Keratinocyte (primary cell): ENCODE measurements around the gene PARPBP. TPM values are rescaled to one million over a fixed set of nuclear protein-coding genes. Genes with fewer than 3 reads are reported as not detected.

Source experiments
- DNase-seq: peaks from one replicate; pipeline ENCODE4 v3.0.0-alpha.2; 2011; ENCODE audit warnings: low read depth, missing footprints, low spot score
- FAIRE-seq: peaks from 2 replicates; lab custom pipeline; 2011; peaks lifted over from hg19 to GRCh38; lab: Jason Lieb, UNC
- H2AFZ ChIP-seq: 2 replicates; pipeline ENCODE4 v1.6.0; 2012; ENCODE audit warnings: low read length, control low read depth, inconsistent platforms; ENCODE audit not compliant: control insufficient read depth
- H3K27ac ChIP-seq: 2 replicates; pipeline ENCODE4 v1.5.1; 2011; ENCODE audit warnings: low read length; ENCODE audit not compliant: control insufficient read depth, insufficient read depth
- H3K27me3 ChIP-seq: 3 replicates; pipeline ENCODE4 v1.6.0; 2011; ENCODE audit warnings: low read length; ENCODE audit not compliant: control insufficient read depth, insufficient read depth; ENCODE audit errors: extremely low read depth
- H3K36me3 ChIP-seq, 2 experiments: 2 replicates in 1 of 2; 3 replicates in 1 of 2; pipeline ENCODE4 v1.5.1; 2011; ENCODE audit warnings: low read length in 2 of 2, mild to moderate bottlenecking in 1 of 2; ENCODE audit not compliant: control insufficient read depth in 2 of 2, insufficient read depth in 2 of 2; ENCODE audit errors: extremely low read depth in 1 of 2
- H3K4me1 ChIP-seq: 3 replicates; pipeline ENCODE4 v1.5.1; 2011; ENCODE audit warnings: low read length; ENCODE audit not compliant: control insufficient read depth, insufficient read depth; ENCODE audit errors: extremely low read depth
- H3K4me2 ChIP-seq: 3 replicates; pipeline ENCODE4 v1.6.0; 2011; ENCODE audit warnings: low read depth, low read length; ENCODE audit not compliant: control insufficient read depth, insufficient read depth; ENCODE audit errors: extremely low read depth
- H3K4me3 ChIP-seq, 3 experiments: fragments of 200-600 bp in 1 of 3; sonication (generic) in 1 of 3; 2 replicates in 2 of 3; 3 replicates in 1 of 3; pipeline ENCODE4 v1.5.1; 2011 to 2016; ENCODE audit warnings: low read length in 3 of 3, mild to moderate bottlenecking in 3 of 3, control low read depth in 2 of 3, inconsistent platforms in 1 of 3, low read depth in 1 of 3, mixed read lengths in 1 of 3, mixed run types in 1 of 3, moderate library complexity in 1 of 3; ENCODE audit not compliant: control insufficient read depth in 2 of 3, insufficient read depth in 2 of 3; ENCODE audit errors: extremely low read depth in 1 of 3
- H3K79me2 ChIP-seq: 2 replicates; pipeline ENCODE4 v1.6.0; 2012; ENCODE audit warnings: low read length; ENCODE audit not compliant: control insufficient read depth, insufficient read depth
- H3K9ac ChIP-seq: 3 replicates; pipeline ENCODE4 v1.6.0; 2011; ENCODE audit warnings: low read length; ENCODE audit not compliant: control insufficient read depth, insufficient read depth; ENCODE audit errors: extremely low read depth
- H3K9me1 ChIP-seq: 3 replicates; pipeline ENCODE4 v1.6.0; 2011; ENCODE audit warnings: low read length; ENCODE audit not compliant: control insufficient read depth, insufficient read depth; ENCODE audit errors: extremely low read depth
- H3K9me3 ChIP-seq: 2 replicates; pipeline ENCODE4 v1.5.1; 2012; ENCODE audit warnings: low read depth, low read length; ENCODE audit not compliant: control insufficient read depth
- H4K20me1 ChIP-seq: 3 replicates; pipeline ENCODE4 v1.6.0; 2011; ENCODE audit warnings: low read length; ENCODE audit not compliant: control insufficient read depth, insufficient read depth; ENCODE audit errors: extremely low read depth
- EZH2 ChIP-seq: IDR thresholded peaks from one replicate; pipeline ENCODE4 v1.6.1; 2012; ENCODE audit warnings: inconsistent platforms, mild to moderate bottlenecking, low read length, moderate library complexity
- dilution Hi-C: fragments of 300-500 bp; cut with MboI; formaldehyde crosslinking; loops from one replicate; pipeline ENCODE4 v1.7.0; 2020; ENCODE audit warnings: low sequenced_read_pairs; ENCODE audit not compliant: extremely low pct_ligation_motif_present
- polyA plus RNA-seq, 5 experiments: library from polyadenylated mRNA; depleted of rRNA in 3 of 5; stranded (reverse) in 3 of 5; stranded (forward) in 1 of 5; unstranded in 1 of 5; fragments of >200 nt; gene quantifications; 1 replicate in 1 of 5; 2 replicates in 3 of 5; 3 replicates in 1 of 5; pipeline versions ENCODE4 v1.2.1 to v1.2.3, GENCODE V29; 2011 to 2012; ENCODE audit warnings: missing spikeins in 2 of 5, low read depth in 1 of 5, low replicate concordance in 1 of 5
- TF ChIP-seq, protein P1 (sequence below), 3 experiments: IDR thresholded peaks in 1 of 3; conservative IDR thresholded peaks in 1 of 3; optimal IDR thresholded peaks in 1 of 3; 2 replicates in 2 of 3; 3 replicates in 1 of 3; pipeline versions ENCODE3 to v1.5.1; 2011; ENCODE audit warnings: low read length in 3 of 3, mild to moderate bottlenecking in 3 of 3, moderate library complexity in 2 of 3, control low read depth in 1 of 3, inconsistent platforms in 1 of 3; ENCODE audit not compliant: insufficient read depth in 2 of 3; ENCODE audit errors: extremely low read depth in 1 of 3

The PARPBP gene
- polyA plus RNA-seq, 1 donor (not counting 4 experiments of a cell fraction or from before 2014, with no cell fraction given), result 9.1 TPM

DNA sequence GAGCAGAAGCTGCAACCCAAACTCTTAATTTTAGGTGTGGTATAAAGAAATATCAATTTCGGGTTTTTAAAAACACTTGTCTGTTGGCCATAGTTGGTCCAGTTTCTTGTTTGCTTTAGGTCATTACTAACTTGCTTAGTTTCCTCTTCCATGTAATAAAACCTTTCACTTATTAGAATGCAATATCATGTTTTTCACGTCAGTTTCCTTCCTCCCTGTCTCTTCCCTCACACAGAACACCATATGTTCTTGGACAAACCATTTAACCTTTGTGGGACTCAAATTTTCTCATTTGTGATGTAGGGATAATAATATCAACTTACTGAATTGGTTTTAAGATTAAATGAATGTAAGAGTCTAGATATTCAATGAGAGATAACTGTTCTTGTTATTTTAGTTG lies 54.8 kb downstream of the PARPBP start:
- H3K4me2 ChIP-seq, result no peak overlapping the region
- no peak overlapping the region for H3K27ac ChIP-seq
- dilution Hi-C loops, result no loop called here
- no peaks in the 10 kb centered on the region for H3K79me2 ChIP-seq
- H3K4me3 ChIP-seq, result no peak overlapping the region
- DNase-seq (no peak), FAIRE-seq (no peak)
- no peaks in the 10 kb centered on the region for H4K20me1 ChIP-seq
- H3K9ac ChIP-seq, result no peak overlapping the region
- H3K36me3 ChIP-seq, result no peaks in the 10 kb centered on the region
- H2AFZ ChIP-seq, result no peak overlapping the region
- no peaks in the 10 kb centered on the region for H3K27me3 ChIP-seq
- H3K9me3 ChIP-seq, result no peaks in the 10 kb centered on the region
- no peak for TF ChIP-seq EZH2
- TF ChIP-seq, protein P1, sequence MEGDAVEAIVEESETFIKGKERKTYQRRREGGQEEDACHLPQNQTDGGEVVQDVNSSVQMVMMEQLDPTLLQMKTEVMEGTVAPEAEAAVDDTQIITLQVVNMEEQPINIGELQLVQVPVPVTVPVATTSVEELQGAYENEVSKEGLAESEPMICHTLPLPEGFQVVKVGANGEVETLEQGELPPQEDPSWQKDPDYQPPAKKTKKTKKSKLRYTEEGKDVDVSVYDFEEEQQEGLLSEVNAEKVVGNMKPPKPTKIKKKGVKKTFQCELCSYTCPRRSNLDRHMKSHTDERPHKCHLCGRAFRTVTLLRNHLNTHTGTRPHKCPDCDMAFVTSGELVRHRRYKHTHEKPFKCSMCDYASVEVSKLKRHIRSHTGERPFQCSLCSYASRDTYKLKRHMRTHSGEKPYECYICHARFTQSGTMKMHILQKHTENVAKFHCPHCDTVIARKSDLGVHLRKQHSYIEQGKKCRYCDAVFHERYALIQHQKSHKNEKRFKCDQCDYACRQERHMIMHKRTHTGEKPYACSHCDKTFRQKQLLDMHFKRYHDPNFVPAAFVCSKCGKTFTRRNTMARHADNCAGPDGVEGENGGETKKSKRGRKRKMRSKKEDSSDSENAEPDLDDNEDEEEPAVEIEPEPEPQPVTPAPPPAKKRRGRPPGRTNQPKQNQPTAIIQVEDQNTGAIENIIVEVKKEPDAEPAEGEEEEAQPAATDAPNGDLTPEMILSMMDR (optimal IDR thresholded peaks at IDR 0.05 in 1 of 3, IDR thresholded peaks at IDR 0.05 in 1 of 3, conservative IDR thresholded peaks at IDR 0.05 in 1 of 3; ENCODE audit: extremely low read depth in 1 of 3, insufficient read depth in 2 of 3, low read length in 3 of 3), result no peak
- no peaks in the 10 kb centered on the region for H3K4me1 ChIP-seq
- H3K9me1 ChIP-seq, result no peaks in the 10 kb centered on the region

DNA sequence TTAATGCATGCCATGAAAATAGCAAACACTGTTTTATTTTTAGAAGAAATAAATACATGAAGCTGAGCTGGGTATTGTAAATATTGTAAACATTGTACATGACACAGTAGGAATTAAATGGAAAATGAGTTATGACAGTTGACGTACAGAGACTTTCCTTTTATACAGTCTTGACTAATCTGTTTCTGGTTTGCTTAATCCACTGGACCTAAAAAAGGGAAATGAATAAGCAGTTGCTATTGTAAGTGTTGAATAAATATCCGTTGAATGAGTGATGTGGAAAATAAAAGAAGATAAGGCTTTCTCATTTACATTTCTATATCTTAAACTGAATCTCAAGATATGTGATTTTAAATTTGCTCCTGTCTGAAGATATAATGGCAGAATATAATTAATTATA lies 62.7 kb downstream of the PARPBP start:
- Histone ChIP-seq H3K36me3 (no peaks in the 10 kb centered on the region), H2AFZ (no peak overlapping the region), H3K4me2 (no peak overlapping the region), H3K4me1 (no peaks in the 10 kb centered on the region), H4K20me1 (no peaks in the 10 kb centered on the region), H3K27ac (no peak overlapping the region), H3K79me2 (no peaks in the 10 kb centered on the region), H3K9me1 (no peaks in the 10 kb centered on the region), H3K4me3 (no peak overlapping the region), H3K9ac (no peak overlapping the region), H3K27me3 (no peaks in the 10 kb centered on the region), H3K9me3 (no peaks in the 10 kb centered on the region)
- FAIRE-seq (no peak), DNase-seq (no peak)
- dilution Hi-C loops, result no loop called here
- TF ChIP-seq EZH2, result no peak
- TF ChIP-seq, protein P1 (optimal IDR thresholded peaks at IDR 0.05 in 1 of 3, IDR thresholded peaks at IDR 0.05 in 1 of 3, conservative IDR thresholded peaks at IDR 0.05 in 1 of 3; ENCODE audit: extremely low read depth in 1 of 3, insufficient read depth in 2 of 3, low read length in 3 of 3), result no peak
